HEK293 (cell line): ENCODE measurements around the gene CDC14B.

Experiments
- CTCF ChIA-PET: fragments of 350-600 bp; formaldehyde crosslinking; extraction: SDS; loops from one replicate; lab custom pipeline; 2021; ENCODE audit warnings: antibody characterized with exemption; lab: Yijun Ruan, JAX
- POLR2A ChIA-PET: fragments of 300-600 bp; formaldehyde crosslinking; extraction: SDS; loops from one replicate; lab custom pipeline; 2020; ENCODE audit warnings: antibody characterized with exemption, inconsistent platforms; lab: Yijun Ruan, JAX
- H3K27ac ChIP-seq: fragments of 200-500 bp; sonication (Bioruptor generic); 2 replicates; pipeline ENCODE4 v1.5.1; 2014; ENCODE audit warnings: low read depth, low read length, control low read depth, inconsistent platforms; ENCODE audit errors: extremely low read depth
- H3K36me3 ChIP-seq, 2 experiments: fragments of 200-500 bp in 1 of 2; sonication (Bioruptor generic) in 1 of 2; 1 replicate in 1 of 2; 2 replicates in 1 of 2; pipeline ENCODE4 v1.5.1; 2014 to 2017; ENCODE audit warnings: inconsistent platforms in 2 of 2, low read length in 2 of 2; ENCODE audit not compliant: control insufficient read depth in 2 of 2, insufficient read depth in 1 of 2
- H3K4me1 ChIP-seq: fragments of 200-500 bp; sonication (Bioruptor generic); 2 replicates; pipeline ENCODE4 v1.5.1; 2014; ENCODE audit warnings: mild to moderate bottlenecking, low read length, inconsistent platforms; ENCODE audit not compliant: control insufficient read depth, insufficient read depth
- H3K4me3 ChIP-seq: 2 replicates; pipeline ENCODE4 v1.5.1; 2011; ENCODE audit warnings: low read depth, mild to moderate bottlenecking, control low read depth, low read length, moderate library complexity
- H3K9me3 ChIP-seq: fragments of 200-500 bp; sonication (Bioruptor generic); 2 replicates; pipeline ENCODE4 v1.5.1; 2014; ENCODE audit warnings: low read depth, low read length, inconsistent platforms; ENCODE audit not compliant: control insufficient read depth, insufficient read depth
- GFI1B ChIP-seq: fragments of 450-650 bp; formaldehyde crosslinking; IDR thresholded peaks from 2 replicates; pipeline ENCODE4 v1.5.1; 2016; ENCODE audit warnings: missing biosample characterization, missing genetic modification characterization
- GLIS1 ChIP-seq: fragments of 450-650 bp; formaldehyde crosslinking; IDR thresholded peaks from 2 replicates; pipeline ENCODE4 v1.5.1; 2016; ENCODE audit warnings: missing biosample characterization, missing genetic modification characterization
- GLIS2 ChIP-seq: fragments of 450-650 bp; formaldehyde crosslinking; IDR thresholded peaks from 2 replicates; pipeline ENCODE4 v1.5.1; 2016; ENCODE audit warnings: missing biosample characterization, missing genetic modification characterization
- KLF9 ChIP-seq: fragments of 450-650 bp; formaldehyde crosslinking; IDR thresholded peaks from 2 replicates; pipeline ENCODE4 v1.5.1; 2016; ENCODE audit warnings: missing biosample characterization, missing genetic modification characterization, low read depth
- SP2 ChIP-seq: fragments of 450-650 bp; formaldehyde crosslinking; IDR thresholded peaks from 2 replicates; pipeline ENCODE4 v1.5.1; 2016; ENCODE audit warnings: missing biosample characterization, missing genetic modification characterization
- TCF7L2 ChIP-seq: IDR thresholded peaks from 2 replicates; pipeline ENCODE4 v1.6.1; 2011; ENCODE audit warnings: low read depth, mild to moderate bottlenecking, inconsistent platforms, low read length, moderate library complexity, borderline replicate concordance
- ZBTB1 ChIP-seq: fragments of 450-650 bp; formaldehyde crosslinking; IDR thresholded peaks from 2 replicates; pipeline ENCODE4 v1.5.1; 2016; ENCODE audit warnings: missing biosample characterization, missing genetic modification characterization
- ZBTB20 ChIP-seq: fragments of 450-650 bp; formaldehyde crosslinking; IDR thresholded peaks from 2 replicates; pipeline ENCODE4 v1.5.1; 2016; ENCODE audit warnings: missing biosample characterization, missing genetic modification characterization
- ZNF2 ChIP-seq: fragments of 450-650 bp; formaldehyde crosslinking; IDR thresholded peaks from 2 replicates; pipeline ENCODE4 v1.5.1; 2016; ENCODE audit warnings: missing biosample characterization, missing genetic modification characterization
- ZNF214 ChIP-seq: fragments of 450-650 bp; formaldehyde crosslinking; IDR thresholded peaks from 2 replicates; pipeline ENCODE4 v1.5.1; 2017; ENCODE audit warnings: missing biosample characterization, mild to moderate bottlenecking, missing genetic modification characterization, borderline replicate concordance
- ZNF239 ChIP-seq: fragments of 450-650 bp; formaldehyde crosslinking; IDR thresholded peaks from 2 replicates; pipeline ENCODE4 v1.5.1; 2016; ENCODE audit warnings: missing biosample characterization, missing genetic modification characterization
- ZNF302 ChIP-seq: fragments of 450-650 bp; formaldehyde crosslinking; IDR thresholded peaks from 2 replicates; pipeline ENCODE4 v1.5.1; 2016; ENCODE audit warnings: missing biosample characterization, missing genetic modification characterization, low read depth
- ZNF37A ChIP-seq: fragments of 450-650 bp; IDR thresholded peaks from 2 replicates; pipeline ENCODE4 v1.5.1; 2018; ENCODE audit warnings: missing biosample characterization, missing genetic modification characterization
- ZNF423 ChIP-seq: fragments of 450-650 bp; formaldehyde crosslinking; IDR thresholded peaks from 2 replicates; pipeline ENCODE4 v1.5.1; 2016; ENCODE audit warnings: missing biosample characterization, missing genetic modification characterization
- ZNF521 ChIP-seq: fragments of 450-650 bp; formaldehyde crosslinking; IDR thresholded peaks from 2 replicates; pipeline ENCODE4 v1.5.1; 2017; ENCODE audit warnings: missing biosample characterization, mild to moderate bottlenecking, missing genetic modification characterization
- ZNF623 ChIP-seq: fragments of 450-650 bp; formaldehyde crosslinking; IDR thresholded peaks from 2 replicates; pipeline ENCODE4 v1.5.1; 2016; ENCODE audit warnings: missing biosample characterization, missing genetic modification characterization
- ZNF677 ChIP-seq: fragments of 450-650 bp; IDR thresholded peaks from 2 replicates; pipeline ENCODE4 v1.5.0; 2018; ENCODE audit warnings: missing biosample characterization, mild to moderate bottlenecking, missing genetic modification characterization, moderate library complexity
- ZNF830 ChIP-seq: fragments of 450-650 bp; IDR thresholded peaks from 2 replicates; pipeline ENCODE4 v1.5.0; 2018; ENCODE audit warnings: missing biosample characterization, missing genetic modification characterization, low read depth, mild to moderate bottlenecking, moderate library complexity
- ZSCAN23 ChIP-seq: fragments of 450-650 bp; formaldehyde crosslinking; IDR thresholded peaks from 2 replicates; pipeline ENCODE4 v1.5.1; 2016; ENCODE audit warnings: missing biosample characterization, missing genetic modification characterization
- TF ChIP-seq, protein P1 (sequence below): fragments of 450-650 bp; formaldehyde crosslinking; IDR thresholded peaks from 2 replicates; pipeline ENCODE4; 2016; ENCODE audit warnings: missing biosample characterization, missing genetic modification characterization
- TF ChIP-seq, protein P2 (sequence below): fragments of 450-650 bp; IDR thresholded peaks from 2 replicates; pipeline ENCODE4 v1.5.1; 2018; ENCODE audit warnings: missing biosample characterization, mild to moderate bottlenecking, missing genetic modification characterization
- TF ChIP-seq, protein P3 (sequence below): fragments of 450-650 bp; formaldehyde crosslinking; IDR thresholded peaks from 2 replicates; pipeline ENCODE4 v1.5.1; 2016; ENCODE audit warnings: missing biosample characterization, missing genetic modification characterization
- TF ChIP-seq, protein P4 (sequence below): fragments of 450-650 bp; formaldehyde crosslinking; IDR thresholded peaks from 2 replicates; pipeline ENCODE4 v1.5.1; 2016; ENCODE audit warnings: missing biosample characterization, missing genetic modification characterization

CDC14B gene

DNA sequence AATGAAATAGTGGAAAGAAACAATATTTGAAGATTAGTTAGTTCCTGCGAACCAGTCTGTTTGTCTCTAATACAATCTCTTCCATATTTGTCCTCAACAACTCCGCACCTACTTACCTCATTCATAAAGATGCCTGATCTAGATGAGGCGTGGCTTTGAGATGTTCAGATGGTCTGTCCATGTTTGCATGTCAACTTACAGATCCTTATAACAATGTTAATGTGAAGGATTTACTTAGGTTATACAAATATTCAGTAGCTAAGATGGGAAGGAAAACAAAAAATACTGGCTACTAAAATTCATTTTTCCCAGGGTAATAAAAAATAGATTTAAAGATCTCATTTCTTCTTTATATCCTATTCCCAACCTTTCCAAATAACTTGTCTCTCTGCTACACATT is 8.3 kb downstream of the CDC14B start (continued):
- no peak for TF ChIP-seq KLF9 (tag by site-specific recombination)

DNA sequence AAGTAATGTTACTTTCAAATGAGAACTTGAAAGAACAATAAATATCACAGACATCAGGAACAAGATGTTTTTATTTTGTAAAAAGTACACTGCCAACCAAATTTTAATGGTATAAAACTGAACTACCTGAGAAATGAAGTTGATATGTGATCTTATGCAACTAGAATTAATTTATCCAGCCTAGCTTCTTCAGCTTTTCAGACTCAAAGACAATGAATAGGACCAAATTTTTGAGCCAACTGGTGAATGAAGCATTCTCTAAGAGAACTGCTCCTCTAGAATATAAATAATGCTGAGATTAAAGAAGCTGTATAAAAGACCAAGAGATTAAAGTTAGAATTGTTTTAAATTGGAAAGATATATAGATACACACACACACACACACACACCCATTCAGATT is 9.9 kb downstream of the CDC14B start:
- POLR2A ChIA-PET = interaction anchor here (0.6 kb wide), 1 partner anchor 9 kb away, joined by 8 read pairs; no protein-coding TSS in a partner anchor
- TF ChIP-seq, protein P1, sequence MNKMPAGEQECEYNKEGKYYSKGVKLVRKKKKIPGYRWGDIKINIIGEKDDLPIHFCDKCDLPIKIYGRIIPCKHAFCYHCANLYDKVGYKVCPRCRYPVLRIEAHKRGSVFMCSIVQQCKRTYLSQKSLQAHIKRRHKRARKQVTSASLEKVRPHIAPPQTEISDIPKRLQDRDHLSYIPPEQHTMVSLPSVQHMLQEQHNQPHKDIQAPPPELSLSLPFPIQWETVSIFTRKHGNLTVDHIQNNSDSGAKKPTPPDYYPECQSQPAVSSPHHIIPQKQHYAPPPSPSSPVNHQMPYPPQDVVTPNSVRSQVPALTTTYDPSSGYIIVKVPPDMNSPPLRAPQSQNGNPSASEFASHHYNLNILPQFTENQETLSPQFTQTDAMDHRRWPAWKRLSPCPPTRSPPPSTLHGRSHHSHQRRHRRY (tag by site-specific recombination) = no peak
- TF ChIP-seq, protein P2, sequence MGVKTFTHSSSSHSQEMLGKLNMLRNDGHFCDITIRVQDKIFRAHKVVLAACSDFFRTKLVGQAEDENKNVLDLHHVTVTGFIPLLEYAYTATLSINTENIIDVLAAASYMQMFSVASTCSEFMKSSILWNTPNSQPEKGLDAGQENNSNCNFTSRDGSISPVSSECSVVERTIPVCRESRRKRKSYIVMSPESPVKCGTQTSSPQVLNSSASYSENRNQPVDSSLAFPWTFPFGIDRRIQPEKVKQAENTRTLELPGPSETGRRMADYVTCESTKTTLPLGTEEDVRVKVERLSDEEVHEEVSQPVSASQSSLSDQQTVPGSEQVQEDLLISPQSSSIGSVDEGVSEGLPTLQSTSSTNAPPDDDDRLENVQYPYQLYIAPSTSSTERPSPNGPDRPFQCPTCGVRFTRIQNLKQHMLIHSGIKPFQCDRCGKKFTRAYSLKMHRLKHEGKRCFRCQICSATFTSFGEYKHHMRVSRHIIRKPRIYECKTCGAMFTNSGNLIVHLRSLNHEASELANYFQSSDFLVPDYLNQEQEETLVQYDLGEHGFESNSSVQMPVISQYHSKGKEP (tag by site-specific recombination) = no peak
- TF ChIP-seq ZNF37A (tag by site-specific recombination) (no peak), SP2 (tag by site-specific recombination) (no peak), ZNF302 (tag by site-specific recombination) (no peak), ZNF2 (tag by site-specific recombination) (no peak), ZNF214 (tag by site-specific recombination) (no peak), ZNF830 (tag by site-specific recombination) (no peak), GLIS2 (tag by site-specific recombination) (no peak), ZNF521 (tag by site-specific recombination) (no peak), ZBTB1 (tag by site-specific recombination) (no peak), GLIS1 (no peak)
- TF ChIP-seq, protein P3, sequence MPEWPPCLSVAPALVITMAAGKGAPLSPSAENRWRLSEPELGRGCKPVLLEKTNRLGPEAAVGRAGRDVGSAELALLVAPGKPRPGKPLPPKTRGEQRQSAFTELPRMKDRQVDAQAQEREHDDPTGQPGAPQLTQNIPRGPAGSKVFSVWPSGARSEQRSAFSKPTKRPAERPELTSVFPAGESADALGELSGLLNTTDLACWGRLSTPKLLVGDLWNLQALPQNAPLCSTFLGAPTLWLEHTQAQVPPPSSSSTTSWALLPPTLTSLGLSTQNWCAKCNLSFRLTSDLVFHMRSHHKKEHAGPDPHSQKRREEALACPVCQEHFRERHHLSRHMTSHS (tag by site-specific recombination) = no peak
- Histone ChIP-seq H3K4me3 (no peak overlapping the region), H3K9me3 (no peaks in the 10 kb centered on the region), H3K27ac (no peak overlapping the region), H3K4me1 (peaks cover 10% of the 10 kb centered on the region), H3K36me3 (no peaks in the 10 kb centered on the region)
- CTCF ChIA-PET = interaction anchor here (0.7 kb wide), 1 partner anchor 364 kb away, joined by 3 read pairs; no protein-coding TSS in a partner anchor

DNA sequence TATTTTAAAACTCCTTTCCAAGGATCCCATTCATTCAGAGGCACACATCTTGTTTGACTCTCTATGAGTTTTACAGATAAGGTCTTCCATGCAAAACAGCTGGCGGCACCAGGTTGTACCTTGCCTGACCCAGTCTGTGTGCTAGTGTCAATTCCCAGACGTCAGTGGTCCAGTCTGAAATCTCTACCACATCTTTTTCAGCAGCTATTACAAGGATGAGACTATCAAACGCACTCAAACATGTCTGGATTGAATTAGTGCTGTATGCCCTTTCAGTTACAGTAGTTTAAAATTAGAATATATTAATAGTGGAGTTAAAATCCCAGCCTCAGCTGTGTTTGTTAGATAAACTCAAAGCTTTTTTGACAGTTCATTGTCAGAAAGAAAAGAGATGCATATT is 11.7 kb downstream of the CDC14B start:
- no peaks in the 10 kb centered on the region for H3K36me3 ChIP-seq
- no peaks in the 10 kb centered on the region for H3K9me3 ChIP-seq
- H3K27ac ChIP-seq = no peak overlapping the region
- ChIA-PET CTCF (interaction anchor here (1.2 kb wide), 1 partner anchor 44 kb away, joined by 3 read pairs; no protein-coding TSS in a partner anchor), POLR2A (no interaction called here)
- no peak overlapping the region for H3K4me3 ChIP-seq
- peaks cover 10% of the 10 kb centered on the region; the same call in 1 of the 2 replicates for H3K4me1 ChIP-seq
- TF ChIP-seq ZNF423 (tag by site-specific recombination) (no peak), TCF7L2 (no peak), ZNF623 (tag by site-specific recombination) (no peak), GFI1B (tag by site-specific recombination) (no peak), ZNF677 (no peak), ZNF239 (no peak), ZBTB20 (tag by site-specific recombination) (no peak), ZNF521 (tag by site-specific recombination) (no peak), ZSCAN23 (tag by site-specific recombination) (no peak)
- TF ChIP-seq, protein P4, sequence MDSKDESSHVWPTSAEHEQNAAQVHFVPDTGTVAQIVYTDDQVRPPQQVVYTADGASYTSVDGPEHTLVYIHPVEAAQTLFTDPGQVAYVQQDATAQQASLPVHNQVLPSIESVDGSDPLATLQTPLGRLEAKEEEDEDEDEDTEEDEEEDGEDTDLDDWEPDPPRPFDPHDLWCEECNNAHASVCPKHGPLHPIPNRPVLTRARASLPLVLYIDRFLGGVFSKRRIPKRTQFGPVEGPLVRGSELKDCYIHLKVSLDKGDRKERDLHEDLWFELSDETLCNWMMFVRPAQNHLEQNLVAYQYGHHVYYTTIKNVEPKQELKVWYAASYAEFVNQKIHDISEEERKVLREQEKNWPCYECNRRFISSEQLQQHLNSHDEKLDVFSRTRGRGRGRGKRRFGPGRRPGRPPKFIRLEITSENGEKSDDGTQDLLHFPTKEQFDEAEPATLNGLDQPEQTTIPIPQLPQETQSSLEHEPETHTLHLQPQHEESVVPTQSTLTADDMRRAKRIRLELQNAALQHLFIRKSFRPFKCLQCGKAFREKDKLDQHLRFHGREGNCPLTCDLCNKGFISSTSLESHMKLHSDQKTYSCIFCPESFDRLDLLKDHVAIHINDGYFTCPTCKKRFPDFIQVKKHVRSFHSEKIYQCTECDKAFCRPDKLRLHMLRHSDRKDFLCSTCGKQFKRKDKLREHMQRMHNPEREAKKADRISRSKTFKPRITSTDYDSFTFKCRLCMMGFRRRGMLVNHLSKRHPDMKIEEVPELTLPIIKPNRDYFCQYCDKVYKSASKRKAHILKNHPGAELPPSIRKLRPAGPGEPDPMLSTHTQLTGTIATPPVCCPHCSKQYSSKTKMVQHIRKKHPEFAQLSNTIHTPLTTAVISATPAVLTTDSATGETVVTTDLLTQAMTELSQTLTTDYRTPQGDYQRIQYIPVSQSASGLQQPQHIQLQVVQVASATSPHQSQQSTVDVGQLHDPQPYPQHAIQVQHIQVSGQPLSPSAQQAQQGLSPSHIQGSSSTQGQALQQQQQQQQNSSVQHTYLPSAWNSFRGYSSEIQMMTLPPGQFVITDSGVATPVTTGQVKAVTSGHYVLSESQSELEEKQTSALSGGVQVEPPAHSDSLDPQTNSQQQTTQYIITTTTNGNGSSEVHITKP = no peak
- TF ChIP-seq, protein P2 (tag by site-specific recombination) = no peak
